ENCODE measurements around the gene BCAS3. TPM values are rescaled to one million over a fixed set of nuclear protein-coding genes. Genes with fewer than 3 reads are reported as not detected.
"Not testable (repeated sequence)": the region's sequence is repeated elsewhere in the genome, so short reads cannot be mapped to it uniquely, and the experiment has no call there.

The BCAS3 gene
- total RNA-seq, 1 donor from 2014 or later, result 14.5 TPM

DNA sequence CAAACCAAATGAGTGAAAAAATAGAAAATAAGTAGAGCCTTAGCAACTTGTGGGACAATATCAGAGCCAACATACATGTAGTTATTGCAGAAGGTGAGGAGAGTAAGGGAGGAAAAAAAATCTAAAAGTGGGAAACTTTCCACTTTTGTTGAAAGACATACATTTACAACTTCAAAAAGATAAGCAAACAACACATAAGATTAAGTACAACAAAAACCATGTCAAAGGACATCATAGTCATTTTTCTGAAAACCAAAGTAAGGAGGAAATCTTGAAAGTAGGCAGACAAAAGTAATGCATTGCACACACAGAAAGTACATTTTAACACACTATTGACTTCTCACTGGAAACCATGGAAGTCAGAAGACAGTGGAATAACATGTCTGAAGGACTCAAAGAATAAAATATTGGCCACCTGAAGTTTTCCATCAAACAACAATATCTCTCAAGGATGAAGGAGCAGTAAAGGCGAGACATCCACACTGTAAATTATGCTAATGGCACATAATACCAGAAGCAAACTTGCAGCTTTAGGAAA, 291.9 kb downstream of the BCAS3 start:
- DNase-seq (ENCODE audit: low read depth), result no peak
- TF ChIP-seq, protein P1, sequence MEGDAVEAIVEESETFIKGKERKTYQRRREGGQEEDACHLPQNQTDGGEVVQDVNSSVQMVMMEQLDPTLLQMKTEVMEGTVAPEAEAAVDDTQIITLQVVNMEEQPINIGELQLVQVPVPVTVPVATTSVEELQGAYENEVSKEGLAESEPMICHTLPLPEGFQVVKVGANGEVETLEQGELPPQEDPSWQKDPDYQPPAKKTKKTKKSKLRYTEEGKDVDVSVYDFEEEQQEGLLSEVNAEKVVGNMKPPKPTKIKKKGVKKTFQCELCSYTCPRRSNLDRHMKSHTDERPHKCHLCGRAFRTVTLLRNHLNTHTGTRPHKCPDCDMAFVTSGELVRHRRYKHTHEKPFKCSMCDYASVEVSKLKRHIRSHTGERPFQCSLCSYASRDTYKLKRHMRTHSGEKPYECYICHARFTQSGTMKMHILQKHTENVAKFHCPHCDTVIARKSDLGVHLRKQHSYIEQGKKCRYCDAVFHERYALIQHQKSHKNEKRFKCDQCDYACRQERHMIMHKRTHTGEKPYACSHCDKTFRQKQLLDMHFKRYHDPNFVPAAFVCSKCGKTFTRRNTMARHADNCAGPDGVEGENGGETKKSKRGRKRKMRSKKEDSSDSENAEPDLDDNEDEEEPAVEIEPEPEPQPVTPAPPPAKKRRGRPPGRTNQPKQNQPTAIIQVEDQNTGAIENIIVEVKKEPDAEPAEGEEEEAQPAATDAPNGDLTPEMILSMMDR (IDR thresholded peaks at IDR 0.05; ENCODE audit: insufficient read depth, low read depth, low read length), result no peak
- TF ChIP-seq EZH2 (IDR thresholded peaks at IDR 0.05; ENCODE audit: insufficient read depth, low read length), result no peak
- FAIRE-seq, result no peak
- Histone ChIP-seq H3K27ac (ENCODE audit: low read depth, low read length) (no peak overlapping the region), H3K36me3 (ENCODE audit: insufficient read depth, low read length) (no peaks in the 10 kb centered on the region), H3K9me3 (ENCODE audit: insufficient read depth, low read depth, low read length) (no peaks in the 10 kb centered on the region), H3K4me2 (ENCODE audit: low read length) (no peak overlapping the region), H3K9ac (ENCODE audit: low read length) (no peak overlapping the region), H3K79me2 (ENCODE audit: insufficient read depth, low read length) (no peaks in the 10 kb centered on the region), H4K20me1 (ENCODE audit: insufficient read depth, low read length) (no peaks in the 10 kb centered on the region), H2AFZ (ENCODE audit: low read depth, low read length) (no peak overlapping the region), H3K27me3 (ENCODE audit: insufficient read depth, low read length) (no peaks in the 10 kb centered on the region), H3K4me3 (ENCODE audit: insufficient read depth, low read depth, low read length) (no peak overlapping the region), H3K4me1 (ENCODE audit: insufficient read depth, low read length) (no peaks in the 10 kb centered on the region)
- no peaks in the 10 kb centered on the region for H3K4me1 Mint-ChIP-seq (ENCODE audit: low read depth, unreplicated experiment)
- peaks cover 2% of the 10 kb centered on the region for H3K36me3 Mint-ChIP-seq (ENCODE audit: low read depth, unreplicated experiment)
- no peak overlapping the region for H3K27ac Mint-ChIP-seq (ENCODE audit: unreplicated experiment)
- no peaks in the 10 kb centered on the region for H3K27me3 Mint-ChIP-seq (ENCODE audit: low read depth, unreplicated experiment)
- peaks cover 6% of the 10 kb centered on the region for H3K9me3 Mint-ChIP-seq (ENCODE audit: unreplicated experiment)
- H3K4me3 Mint-ChIP-seq (ENCODE audit: unreplicated experiment), result no peak overlapping the region

DNA sequence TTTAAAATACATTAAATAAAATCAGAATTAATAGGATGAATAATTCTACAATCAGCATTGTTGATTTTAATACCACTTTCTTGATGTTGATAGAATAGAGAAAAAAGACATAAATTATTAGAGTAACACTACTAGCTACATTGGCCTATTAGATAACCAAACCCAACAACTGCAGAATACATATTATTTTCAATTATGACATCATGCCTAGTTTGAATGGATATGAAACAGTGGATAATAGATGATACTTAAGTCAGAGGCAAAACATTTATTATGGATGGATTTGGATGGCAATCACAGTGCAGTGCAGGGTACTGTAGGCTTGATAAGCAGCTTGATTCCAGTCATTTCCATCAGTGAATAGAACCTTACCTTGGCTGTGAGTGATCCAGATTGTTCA, 293.1 kb downstream of the BCAS3 start:
- Histone ChIP-seq H3K9me3 (ENCODE audit: insufficient read depth, low read depth, low read length) (no peaks in the 10 kb centered on the region), H3K4me3 (ENCODE audit: insufficient read depth, low read depth, low read length) (no peak overlapping the region), H3K36me3 (ENCODE audit: insufficient read depth, low read length) (no peaks in the 10 kb centered on the region), H3K4me1 (ENCODE audit: insufficient read depth, low read length) (no peaks in the 10 kb centered on the region), H3K9ac (ENCODE audit: low read length) (no peak overlapping the region), H4K20me1 (ENCODE audit: insufficient read depth, low read length) (no peaks in the 10 kb centered on the region), H2AFZ (ENCODE audit: low read depth, low read length) (no peak overlapping the region), H3K79me2 (ENCODE audit: insufficient read depth, low read length) (no peaks in the 10 kb centered on the region), H3K4me2 (ENCODE audit: low read length) (no peak overlapping the region), H3K27me3 (ENCODE audit: insufficient read depth, low read length) (no peaks in the 10 kb centered on the region), H3K27ac (ENCODE audit: low read depth, low read length) (no peak overlapping the region)
- Mint-ChIP-seq H3K36me3 (ENCODE audit: low read depth, unreplicated experiment) (peaks cover 2% of the 10 kb centered on the region), H3K27me3 (ENCODE audit: low read depth, unreplicated experiment) (no peaks in the 10 kb centered on the region), H3K4me3 (ENCODE audit: unreplicated experiment) (no peak overlapping the region), H3K9me3 (ENCODE audit: unreplicated experiment) (peaks cover 6% of the 10 kb centered on the region), H3K4me1 (ENCODE audit: low read depth, unreplicated experiment) (no peaks in the 10 kb centered on the region), H3K27ac (ENCODE audit: unreplicated experiment) (no peak overlapping the region)
- FAIRE-seq (no peak), DNase-seq (ENCODE audit: low read depth) (no peak)
- TF ChIP-seq, protein P1 (IDR thresholded peaks at IDR 0.05; ENCODE audit: insufficient read depth, low read depth, low read length), result no peak
- TF ChIP-seq EZH2 (IDR thresholded peaks at IDR 0.05; ENCODE audit: insufficient read depth, low read length), result no peak

DNA sequence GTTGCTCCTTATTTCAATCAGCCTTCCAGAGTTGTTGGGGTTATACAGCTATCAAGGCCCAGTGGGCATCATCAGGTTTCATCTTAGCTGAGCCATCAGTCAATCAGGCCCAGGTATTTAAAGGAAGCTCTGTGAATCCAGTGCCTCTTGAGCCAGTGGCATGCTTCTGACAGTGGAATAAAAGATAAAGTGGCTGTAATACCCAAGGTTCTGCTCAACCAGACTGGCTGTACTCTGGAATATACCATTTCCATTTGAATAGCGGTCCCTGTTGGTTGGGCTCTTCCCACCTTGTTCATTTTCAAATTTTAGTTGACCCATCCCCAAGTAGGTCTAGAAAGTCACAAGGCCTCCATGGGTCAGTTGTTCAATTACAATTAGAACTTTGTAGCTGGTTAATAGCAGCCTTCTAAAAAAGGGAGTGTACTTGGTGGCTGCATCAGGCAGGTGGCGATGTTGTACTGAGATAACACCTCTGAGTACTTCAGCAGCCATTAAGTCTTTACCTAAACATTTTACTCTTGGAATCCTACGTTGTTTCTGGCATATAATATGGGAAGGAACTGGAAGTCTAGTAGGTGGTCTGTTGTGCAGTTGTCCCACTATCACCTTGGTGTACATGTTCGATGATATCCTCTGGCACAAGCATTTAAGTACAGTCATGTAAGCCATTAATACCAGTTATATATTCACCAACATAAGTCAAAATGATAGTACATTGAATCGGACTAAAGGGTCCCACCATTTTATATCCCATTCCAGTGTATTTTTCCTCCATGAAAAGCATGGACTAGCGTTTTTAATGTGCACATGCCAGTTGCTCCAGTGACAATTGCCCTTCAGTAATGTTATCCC, 294.1 kb downstream of the BCAS3 start:
- FAIRE-seq, result peak; percentile 58
- Histone ChIP-seq H3K36me3 (ENCODE audit: insufficient read depth, low read length) (no peaks in the 10 kb centered on the region), H3K4me2 (ENCODE audit: low read length) (no peak overlapping the region), H3K27ac (ENCODE audit: low read depth, low read length) (no peak overlapping the region), H4K20me1 (ENCODE audit: insufficient read depth, low read length) (no peaks in the 10 kb centered on the region), H3K27me3 (ENCODE audit: insufficient read depth, low read length) (no peaks in the 10 kb centered on the region), H3K9ac (ENCODE audit: low read length) (no peak overlapping the region), H3K9me3 (ENCODE audit: insufficient read depth, low read depth, low read length) (no peaks in the 10 kb centered on the region), H3K4me3 (ENCODE audit: insufficient read depth, low read depth, low read length) (no peak overlapping the region), H2AFZ (ENCODE audit: low read depth, low read length) (no peak overlapping the region), H3K4me1 (ENCODE audit: insufficient read depth, low read length) (no peaks in the 10 kb centered on the region), H3K79me2 (ENCODE audit: insufficient read depth, low read length) (no peaks in the 10 kb centered on the region)
- DNase-seq (ENCODE audit: low read depth), result peak; percentile 39
- no peaks in the 10 kb centered on the region for H3K27me3 Mint-ChIP-seq (ENCODE audit: low read depth, unreplicated experiment)
- H3K4me3 Mint-ChIP-seq (ENCODE audit: unreplicated experiment), result no peak overlapping the region
- TF ChIP-seq EZH2 (IDR thresholded peaks at IDR 0.05; ENCODE audit: insufficient read depth, low read length), result no peak
- TF ChIP-seq, protein P1 (IDR thresholded peaks at IDR 0.05; ENCODE audit: insufficient read depth, low read depth, low read length), result peak; percentile 75
- no peak overlapping the region for H3K27ac Mint-ChIP-seq (ENCODE audit: unreplicated experiment)
- no peaks in the 10 kb centered on the region for H3K4me1 Mint-ChIP-seq (ENCODE audit: low read depth, unreplicated experiment)
- H3K9me3 Mint-ChIP-seq (ENCODE audit: unreplicated experiment), result peaks cover 6% of the 10 kb centered on the region
- H3K36me3 Mint-ChIP-seq (ENCODE audit: low read depth, unreplicated experiment), result peaks cover 2% of the 10 kb centered on the region

DNA sequence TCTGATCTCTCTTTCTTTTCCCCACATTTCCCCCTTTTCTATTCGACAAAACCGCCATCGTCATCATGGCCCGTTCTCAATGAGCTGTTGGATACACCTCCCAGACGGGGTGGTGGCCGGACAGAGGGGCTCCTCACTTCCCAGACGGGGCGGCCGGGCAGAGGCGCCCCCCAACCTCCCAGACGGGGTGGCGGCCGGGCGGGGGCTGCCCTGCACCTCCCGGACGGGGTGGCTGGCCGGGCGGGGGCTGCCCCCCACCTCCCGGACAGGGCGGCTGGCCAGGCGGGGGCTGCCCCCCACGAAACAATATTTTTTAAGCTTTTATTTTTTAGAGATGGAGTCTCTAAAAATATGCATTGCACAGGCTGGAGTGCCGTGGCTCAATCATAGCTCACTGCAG, 299.2 kb downstream of the BCAS3 start:
- H3K36me3 ChIP-seq (ENCODE audit: insufficient read depth, low read length); FAIRE-seq; H3K9me3 ChIP-seq (ENCODE audit: insufficient read depth, low read depth, low read length); H3K79me2 ChIP-seq (ENCODE audit: insufficient read depth, low read length); H3K36me3 Mint-ChIP-seq (ENCODE audit: low read depth, unreplicated experiment); DNase-seq (ENCODE audit: low read depth); H4K20me1 ChIP-seq (ENCODE audit: insufficient read depth, low read length); H3K27ac ChIP-seq (ENCODE audit: low read depth, low read length); H3K4me2 ChIP-seq (ENCODE audit: low read length); H2AFZ ChIP-seq (ENCODE audit: low read depth, low read length); H3K4me3 ChIP-seq (ENCODE audit: insufficient read depth, low read depth, low read length); H3K27ac Mint-ChIP-seq (ENCODE audit: unreplicated experiment); H3K27me3 ChIP-seq (ENCODE audit: insufficient read depth, low read length); H3K4me1 ChIP-seq (ENCODE audit: insufficient read depth, low read length); H3K9ac ChIP-seq (ENCODE audit: low read length); H3K9me3 Mint-ChIP-seq (ENCODE audit: unreplicated experiment); H3K4me3 Mint-ChIP-seq (ENCODE audit: unreplicated experiment); H3K27me3 Mint-ChIP-seq (ENCODE audit: low read depth, unreplicated experiment); H3K4me1 Mint-ChIP-seq (ENCODE audit: low read depth, unreplicated experiment): not testable (repeated sequence)
